ENCODE measurements around the gene RAB33A.

Gene RAB33A

GRCh38 chrX:130145123-130145522 lies 26.6 kb upstream of the RAB33A start:
- Histone ChIP-seq H4K91ac (ENCODE audit: low read depth, low read length) (no peak overlapping the region), H2AFZ (ENCODE audit: insufficient read depth, low read length, poor library complexity) (no peak overlapping the region), H2BK12ac (ENCODE audit: low read length) (no peak overlapping the region), H3K14ac (ENCODE audit: low read length) (no peak overlapping the region), H3K36me3 (ENCODE audit: control insufficient read depth in 1 of 2, insufficient read depth in 2 of 2, low read length in 2 of 2) (peaks cover 2 to 21% of the 10 kb centered on the region in 2 experiments), H4K8ac (ENCODE audit: low read depth, low read length) (no peak overlapping the region), H4K12ac (ENCODE audit: low read depth, low read length) (no peak overlapping the region), H3K79me1 (ENCODE audit: low read length) (no peaks in the 10 kb centered on the region), H3K18ac (ENCODE audit: low read length) (no peak overlapping the region), H3K4ac (ENCODE audit: low read depth, low read length) (no peak overlapping the region), H3K4me3 (ENCODE audit: low read depth, low read length) (no peak overlapping the region), H3K9me3 (ENCODE audit: insufficient read depth, low read depth, low read length) (no peaks in the 10 kb centered on the region), H3K4me1 (ENCODE audit: control insufficient read depth in 1 of 2, insufficient read depth in 2 of 2, low read length in 2 of 2) (no peaks in the 10 kb centered on the region), H3K27ac (ENCODE audit: low read depth, low read length) (no peak overlapping the region), H2AK5ac (ENCODE audit: low read length) (no peak overlapping the region), H3K23ac (ENCODE audit: low read length) (no peak overlapping the region), H3K27me3 (ENCODE audit: insufficient read depth, low read length) (no peaks in the 10 kb centered on the region), H2BK120ac (ENCODE audit: insufficient read depth, low read length, poor library complexity) (no peak overlapping the region), H3K9ac (ENCODE audit: low read length) (no peak overlapping the region), H3K4me2 (ENCODE audit: low read length) (no peak overlapping the region), H3K79me2 (ENCODE audit: control insufficient read depth, insufficient read depth, low read length, poor library complexity) (no peaks in the 10 kb centered on the region), H2BK5ac (ENCODE audit: low read depth, low read length, poor library complexity) (no peak overlapping the region)
- DNase-seq = no peak
- no CpG with 5 or more reads among the region's 4 CpGs for WGBS (ENCODE audit: extremely low coverage, insufficient coverage, insufficient read length)

GRCh38 chrX:130147631-130148030 lies 24.1 kb upstream of the RAB33A start:
- H2BK12ac ChIP-seq (ENCODE audit: low read length) = no peak overlapping the region
- H3K18ac ChIP-seq (ENCODE audit: low read length) = no peak overlapping the region
- no peak for DNase-seq
- peaks cover 2 to 17% of the 10 kb centered on the region in 2 experiments for H3K36me3 ChIP-seq (ENCODE audit: control insufficient read depth in 1 of 2, insufficient read depth in 2 of 2, low read length in 2 of 2)
- no peak overlapping the region for H3K23ac ChIP-seq (ENCODE audit: low read length)
- H4K12ac ChIP-seq (ENCODE audit: low read depth, low read length) = no peak overlapping the region
- H3K4me3 ChIP-seq (ENCODE audit: low read depth, low read length) = no peak overlapping the region
- no peak overlapping the region for H2AK5ac ChIP-seq (ENCODE audit: low read length)
- H3K79me1 ChIP-seq (ENCODE audit: low read length) = no peaks in the 10 kb centered on the region
- H4K91ac ChIP-seq (ENCODE audit: low read depth, low read length) = no peak overlapping the region
- H3K9me3 ChIP-seq (ENCODE audit: insufficient read depth, low read depth, low read length) = no peaks in the 10 kb centered on the region
- no CpG with 5 or more reads among the region's 5 CpGs for WGBS (ENCODE audit: extremely low coverage, insufficient coverage, insufficient read length)
- H3K4me2 ChIP-seq (ENCODE audit: low read length) = no peak overlapping the region
- H4K8ac ChIP-seq (ENCODE audit: low read depth, low read length) = no peak overlapping the region
- no peaks in the 10 kb centered on the region for H3K27me3 ChIP-seq (ENCODE audit: insufficient read depth, low read length)
- no peak overlapping the region for H2BK120ac ChIP-seq (ENCODE audit: insufficient read depth, low read length, poor library complexity)
- no peak overlapping the region for H3K14ac ChIP-seq (ENCODE audit: low read length)
- no peaks in the 10 kb centered on the region for H3K79me2 ChIP-seq (ENCODE audit: control insufficient read depth, insufficient read depth, low read length, poor library complexity)
- no peak overlapping the region for H3K4ac ChIP-seq (ENCODE audit: low read depth, low read length)
- no peaks in the 10 kb centered on the region for H3K4me1 ChIP-seq (ENCODE audit: control insufficient read depth in 1 of 2, insufficient read depth in 2 of 2, low read length in 2 of 2)
- H3K9ac ChIP-seq (ENCODE audit: low read length) = no peak overlapping the region
- H2AFZ ChIP-seq (ENCODE audit: insufficient read depth, low read length, poor library complexity) = no peak overlapping the region
- H3K27ac ChIP-seq (ENCODE audit: low read depth, low read length) = no peak overlapping the region
- H2BK5ac ChIP-seq (ENCODE audit: low read depth, low read length, poor library complexity) = no peak overlapping the region

- no peak overlapping the region for H4K91ac ChIP-seq (ENCODE audit: low read depth, low read length)
- no peak overlapping the region for H2BK120ac ChIP-seq (ENCODE audit: insufficient read depth, low read length, poor library complexity)
- H3K23ac ChIP-seq (ENCODE audit: low read length) = no peak overlapping the region
- no peak overlapping the region for H4K8ac ChIP-seq (ENCODE audit: low read depth, low read length)
- no peak overlapping the region for H3K9ac ChIP-seq (ENCODE audit: low read length)
- no peaks in the 10 kb centered on the region for H3K4me1 ChIP-seq (ENCODE audit: control insufficient read depth in 1 of 2, insufficient read depth in 2 of 2, low read length in 2 of 2)
- H2BK5ac ChIP-seq (ENCODE audit: low read depth, low read length, poor library complexity) = no peak overlapping the region
- DNase-seq = no peak
- no peak overlapping the region for H2AFZ ChIP-seq (ENCODE audit: insufficient read depth, low read length, poor library complexity)
- no peak overlapping the region for H3K4ac ChIP-seq (ENCODE audit: low read depth, low read length)
- H3K27me3 ChIP-seq (ENCODE audit: insufficient read depth, low read length) = no peaks in the 10 kb centered on the region
- no peak overlapping the region for H3K18ac ChIP-seq (ENCODE audit: low read length)
- no peaks in the 10 kb centered on the region for H3K9me3 ChIP-seq (ENCODE audit: insufficient read depth, low read depth, low read length)
- H3K79me1 ChIP-seq (ENCODE audit: low read length) = no peaks in the 10 kb centered on the region
- no peak overlapping the region for H2BK12ac ChIP-seq (ENCODE audit: low read length)
- H3K4me3 ChIP-seq (ENCODE audit: low read depth, low read length) = no peak overlapping the region
- H2AK5ac ChIP-seq (ENCODE audit: low read length) = no peak overlapping the region
- H4K12ac ChIP-seq (ENCODE audit: low read depth, low read length) = no peak overlapping the region
- H3K27ac ChIP-seq (ENCODE audit: low read depth, low read length) = no peak overlapping the region
- no peak overlapping the region for H3K4me2 ChIP-seq (ENCODE audit: low read length)
- WGBS (ENCODE audit: extremely low coverage, insufficient coverage, insufficient read length) = no CpG with 5 or more reads among the region's 2 CpGs
- no peaks in the 10 kb centered on the region for H3K79me2 ChIP-seq (ENCODE audit: control insufficient read depth, insufficient read depth, low read length, poor library complexity)
- H3K36me3 ChIP-seq (ENCODE audit: control insufficient read depth in 1 of 2, insufficient read depth in 2 of 2, low read length in 2 of 2) = no peaks in the 10 kb centered on the region
- no peak overlapping the region for H3K14ac ChIP-seq (ENCODE audit: low read length)
Observed at GRCh38 chrX:130155564-130155963, 16.2 kb upstream of the RAB33A start.

- Histone ChIP-seq H3K9ac (ENCODE audit: low read length) (no peak overlapping the region), H2BK5ac (ENCODE audit: low read depth, low read length, poor library complexity) (no peak overlapping the region)
Observed at GRCh38 chrX:130158311-130158710, 13.5 kb upstream of the RAB33A start.

More at GRCh38 chrX:130158311-130158710, 13.5 kb upstream of the RAB33A start:
- no peak overlapping the region for H4K8ac ChIP-seq (ENCODE audit: low read depth, low read length)
- no peaks in the 10 kb centered on the region for H3K9me3 ChIP-seq (ENCODE audit: insufficient read depth, low read depth, low read length)
- no peak for DNase-seq
- H3K27me3 ChIP-seq (ENCODE audit: insufficient read depth, low read length) = no peaks in the 10 kb centered on the region
- H3K79me1 ChIP-seq (ENCODE audit: low read length) = no peaks in the 10 kb centered on the region
- no peak overlapping the region for H3K4me3 ChIP-seq (ENCODE audit: low read depth, low read length)
- no peaks in the 10 kb centered on the region for H3K4me1 ChIP-seq (ENCODE audit: control insufficient read depth in 1 of 2, insufficient read depth in 2 of 2, low read length in 2 of 2)
- no peak overlapping the region for H3K23ac ChIP-seq (ENCODE audit: low read length)
- H3K4ac ChIP-seq (ENCODE audit: low read depth, low read length) = no peak overlapping the region
- no peaks in the 10 kb centered on the region for H3K36me3 ChIP-seq (ENCODE audit: control insufficient read depth in 1 of 2, insufficient read depth in 2 of 2, low read length in 2 of 2)
- no peak overlapping the region for H2BK12ac ChIP-seq (ENCODE audit: low read length)
- no peak overlapping the region for H2AFZ ChIP-seq (ENCODE audit: insufficient read depth, low read length, poor library complexity)
- no peak overlapping the region for H4K91ac ChIP-seq (ENCODE audit: low read depth, low read length)
- no peaks in the 10 kb centered on the region for H3K79me2 ChIP-seq (ENCODE audit: control insufficient read depth, insufficient read depth, low read length, poor library complexity)
- WGBS (ENCODE audit: extremely low coverage, insufficient coverage, insufficient read length) = no CpG with 5 or more reads among the region's 2 CpGs
- no peak overlapping the region for H3K27ac ChIP-seq (ENCODE audit: low read depth, low read length)
- H3K4me2 ChIP-seq (ENCODE audit: low read length) = no peak overlapping the region
- no peak overlapping the region for H2BK120ac ChIP-seq (ENCODE audit: insufficient read depth, low read length, poor library complexity)
- H4K12ac ChIP-seq (ENCODE audit: low read depth, low read length) = no peak overlapping the region
- no peak overlapping the region for H3K18ac ChIP-seq (ENCODE audit: low read length)
- no peak overlapping the region for H2AK5ac ChIP-seq (ENCODE audit: low read length)
- no peak overlapping the region for H3K14ac ChIP-seq (ENCODE audit: low read length)

All from trophoblast cell (in vitro differentiated cells and primary cell).